Measurements from ENCODE around the gene SIGLEC7. TPM values are rescaled to one million over a fixed set of nuclear protein-coding genes. Genes with fewer than 3 reads are reported as not detected.
A peak's percentile ranks its signal among the peaks of the same experiment; 100 is the strongest.
"Not testable (repeated sequence)": the region's sequence is repeated elsewhere in the genome, so short reads cannot be mapped to it uniquely, and the experiment has no call there.

The SIGLEC7 gene
- polyA plus RNA-seq, 1 donor from 2014 or later = not detected

DNA sequence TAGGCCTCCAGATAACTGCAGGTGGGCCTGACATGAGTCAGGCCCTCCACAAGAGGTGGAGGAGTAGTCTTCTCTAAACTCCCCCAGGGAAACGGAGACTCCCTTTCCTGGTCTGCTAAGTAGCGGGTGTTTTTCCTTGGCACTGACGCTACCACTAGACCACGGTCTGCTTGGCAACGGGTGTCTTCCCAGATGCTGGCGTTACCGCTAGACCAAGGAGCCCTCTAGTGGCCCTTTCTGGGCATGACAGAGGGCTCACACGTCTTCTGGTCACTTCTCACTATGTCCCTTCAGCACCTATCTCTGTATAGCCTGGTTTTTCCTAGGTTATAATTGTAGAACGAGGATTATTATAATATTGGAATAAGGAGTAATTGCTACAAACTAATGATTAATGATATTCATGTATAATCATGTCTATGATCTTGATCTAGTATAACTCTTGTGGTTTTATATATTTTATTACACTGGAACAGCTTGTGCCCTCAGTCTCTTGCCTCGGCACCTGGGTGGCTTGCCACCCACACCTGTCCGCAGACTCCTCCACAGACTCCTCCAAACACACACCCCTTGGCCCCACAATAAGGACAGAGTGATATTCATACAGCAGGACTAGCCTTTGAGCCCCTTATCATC, 27.3 kb downstream of the SIGLEC7 start:
- TF ChIP-seq SMC3 (conservative IDR thresholded peaks at IDR 0.05; ENCODE audit: poor library complexity) = peak; percentile 55
- TF ChIP-seq RAD21 (conservative IDR thresholded peaks at IDR 0.05) = peak; percentile 61
- TF ChIP-seq, protein P1, sequence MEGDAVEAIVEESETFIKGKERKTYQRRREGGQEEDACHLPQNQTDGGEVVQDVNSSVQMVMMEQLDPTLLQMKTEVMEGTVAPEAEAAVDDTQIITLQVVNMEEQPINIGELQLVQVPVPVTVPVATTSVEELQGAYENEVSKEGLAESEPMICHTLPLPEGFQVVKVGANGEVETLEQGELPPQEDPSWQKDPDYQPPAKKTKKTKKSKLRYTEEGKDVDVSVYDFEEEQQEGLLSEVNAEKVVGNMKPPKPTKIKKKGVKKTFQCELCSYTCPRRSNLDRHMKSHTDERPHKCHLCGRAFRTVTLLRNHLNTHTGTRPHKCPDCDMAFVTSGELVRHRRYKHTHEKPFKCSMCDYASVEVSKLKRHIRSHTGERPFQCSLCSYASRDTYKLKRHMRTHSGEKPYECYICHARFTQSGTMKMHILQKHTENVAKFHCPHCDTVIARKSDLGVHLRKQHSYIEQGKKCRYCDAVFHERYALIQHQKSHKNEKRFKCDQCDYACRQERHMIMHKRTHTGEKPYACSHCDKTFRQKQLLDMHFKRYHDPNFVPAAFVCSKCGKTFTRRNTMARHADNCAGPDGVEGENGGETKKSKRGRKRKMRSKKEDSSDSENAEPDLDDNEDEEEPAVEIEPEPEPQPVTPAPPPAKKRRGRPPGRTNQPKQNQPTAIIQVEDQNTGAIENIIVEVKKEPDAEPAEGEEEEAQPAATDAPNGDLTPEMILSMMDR (IDR thresholded peaks at IDR 0.05; ENCODE audit: poor library complexity, severe bottlenecking) = peak; percentile 65
- H2AFZ ChIP-seq (ENCODE audit: low read depth, low read length); H3K27me3 ChIP-seq (ENCODE audit: insufficient read depth, low read depth, low read length); H3K4me3 ChIP-seq (ENCODE audit: low read length); H3F3A ChIP-seq (ENCODE audit: insufficient read depth, low read length, poor library complexity, severe bottlenecking); H3K9me2 ChIP-seq (ENCODE audit: insufficient read depth, low read length); H3K79me2 ChIP-seq (replicated peaks; ENCODE audit: insufficient read depth, low read length); H3K4me2 ChIP-seq (ENCODE audit: low read length); H3K27ac ChIP-seq (ENCODE audit: low read length); H3K9me3 ChIP-seq (ENCODE audit: low read length); H3K9ac ChIP-seq (ENCODE audit: low read length); H3K36me3 ChIP-seq (ENCODE audit: insufficient read depth, low read length); H4K20me1 ChIP-seq (ENCODE audit: insufficient read depth): not testable (repeated sequence)

DNA sequence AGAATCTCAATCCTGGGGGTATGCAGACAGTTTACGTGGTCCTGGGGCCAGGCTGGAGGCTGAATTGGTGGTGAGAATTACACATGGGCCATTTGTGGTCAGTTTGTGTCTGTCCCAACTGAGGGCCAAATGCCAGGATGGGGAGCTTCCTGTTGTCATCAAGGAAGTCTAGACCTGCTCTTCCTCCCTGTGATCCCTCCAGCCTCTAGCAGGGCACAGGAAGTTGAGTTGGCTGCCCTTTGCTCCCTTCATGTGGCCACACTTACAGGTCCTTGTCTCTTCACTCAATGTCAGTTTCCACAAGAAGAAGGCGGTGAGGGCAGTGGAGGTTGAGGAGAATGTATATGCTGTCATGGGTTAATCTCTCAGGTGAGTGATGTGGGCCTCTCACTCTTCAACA, 30.1 kb downstream of the SIGLEC7 start:
- Histone ChIP-seq H3K36me3 (ENCODE audit: insufficient read depth, low read length) (no peaks in the 10 kb centered on the region), H3K9me2 (ENCODE audit: insufficient read depth, low read length) (no peaks in the 10 kb centered on the region), H3K79me2 (replicated peaks; ENCODE audit: insufficient read depth, low read length) (no peaks in the 10 kb centered on the region), H3K27ac (ENCODE audit: low read length) (no peak overlapping the region), H3F3A (ENCODE audit: insufficient read depth, low read length, poor library complexity, severe bottlenecking) (no peaks in the 10 kb centered on the region), H3K9ac (ENCODE audit: low read length) (no peak overlapping the region), H3K27me3 (ENCODE audit: insufficient read depth, low read depth, low read length) (no peaks in the 10 kb centered on the region), H4K20me1 (ENCODE audit: insufficient read depth) (no peaks in the 10 kb centered on the region), H2AFZ (ENCODE audit: low read depth, low read length) (no peak overlapping the region), H3K9me3 (ENCODE audit: low read length) (no peaks in the 10 kb centered on the region), H3K4me3 (ENCODE audit: low read length) (no peak overlapping the region), H3K4me2 (ENCODE audit: low read length) (no peak overlapping the region)
- TF ChIP-seq, protein P1 (IDR thresholded peaks at IDR 0.05; ENCODE audit: poor library complexity, severe bottlenecking) = no peak
- no peak for TF ChIP-seq SMC3 (conservative IDR thresholded peaks at IDR 0.05; ENCODE audit: poor library complexity)
- TF ChIP-seq, protein P2, sequence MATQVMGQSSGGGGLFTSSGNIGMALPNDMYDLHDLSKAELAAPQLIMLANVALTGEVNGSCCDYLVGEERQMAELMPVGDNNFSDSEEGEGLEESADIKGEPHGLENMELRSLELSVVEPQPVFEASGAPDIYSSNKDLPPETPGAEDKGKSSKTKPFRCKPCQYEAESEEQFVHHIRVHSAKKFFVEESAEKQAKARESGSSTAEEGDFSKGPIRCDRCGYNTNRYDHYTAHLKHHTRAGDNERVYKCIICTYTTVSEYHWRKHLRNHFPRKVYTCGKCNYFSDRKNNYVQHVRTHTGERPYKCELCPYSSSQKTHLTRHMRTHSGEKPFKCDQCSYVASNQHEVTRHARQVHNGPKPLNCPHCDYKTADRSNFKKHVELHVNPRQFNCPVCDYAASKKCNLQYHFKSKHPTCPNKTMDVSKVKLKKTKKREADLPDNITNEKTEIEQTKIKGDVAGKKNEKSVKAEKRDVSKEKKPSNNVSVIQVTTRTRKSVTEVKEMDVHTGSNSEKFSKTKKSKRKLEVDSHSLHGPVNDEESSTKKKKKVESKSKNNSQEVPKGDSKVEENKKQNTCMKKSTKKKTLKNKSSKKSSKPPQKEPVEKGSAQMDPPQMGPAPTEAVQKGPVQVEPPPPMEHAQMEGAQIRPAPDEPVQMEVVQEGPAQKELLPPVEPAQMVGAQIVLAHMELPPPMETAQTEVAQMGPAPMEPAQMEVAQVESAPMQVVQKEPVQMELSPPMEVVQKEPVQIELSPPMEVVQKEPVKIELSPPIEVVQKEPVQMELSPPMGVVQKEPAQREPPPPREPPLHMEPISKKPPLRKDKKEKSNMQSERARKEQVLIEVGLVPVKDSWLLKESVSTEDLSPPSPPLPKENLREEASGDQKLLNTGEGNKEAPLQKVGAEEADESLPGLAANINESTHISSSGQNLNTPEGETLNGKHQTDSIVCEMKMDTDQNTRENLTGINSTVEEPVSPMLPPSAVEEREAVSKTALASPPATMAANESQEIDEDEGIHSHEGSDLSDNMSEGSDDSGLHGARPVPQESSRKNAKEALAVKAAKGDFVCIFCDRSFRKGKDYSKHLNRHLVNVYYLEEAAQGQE (IDR thresholded peaks at IDR 0.05; ENCODE audit: borderline replicate concordance) = no peak
- no peak for TF ChIP-seq POLR2AphosphoS5 (IDR thresholded peaks at IDR 0.05)
- TF ChIP-seq TAF1 (IDR thresholded peaks at IDR 0.05; ENCODE audit: low read depth) = no peak
- no peak for TF ChIP-seq EP300 (conservative IDR thresholded peaks at IDR 0.05; ENCODE audit: poor library complexity, severe bottlenecking)
- TF ChIP-seq EZH2 (IDR thresholded peaks at IDR 0.05; ENCODE audit: borderline replicate concordance, insufficient read depth, low read length, poor library complexity, severe bottlenecking) = no peak
- TF ChIP-seq RAD21 (conservative IDR thresholded peaks at IDR 0.05) = no peak
- TF ChIP-seq MXI1 (conservative IDR thresholded peaks at IDR 0.05; ENCODE audit: poor library complexity, severe bottlenecking) = no peak

All from neural cell (in vitro differentiated cells).